ENCODE measurements around the gene COL8A1.

COL8A1 gene

DNA sequence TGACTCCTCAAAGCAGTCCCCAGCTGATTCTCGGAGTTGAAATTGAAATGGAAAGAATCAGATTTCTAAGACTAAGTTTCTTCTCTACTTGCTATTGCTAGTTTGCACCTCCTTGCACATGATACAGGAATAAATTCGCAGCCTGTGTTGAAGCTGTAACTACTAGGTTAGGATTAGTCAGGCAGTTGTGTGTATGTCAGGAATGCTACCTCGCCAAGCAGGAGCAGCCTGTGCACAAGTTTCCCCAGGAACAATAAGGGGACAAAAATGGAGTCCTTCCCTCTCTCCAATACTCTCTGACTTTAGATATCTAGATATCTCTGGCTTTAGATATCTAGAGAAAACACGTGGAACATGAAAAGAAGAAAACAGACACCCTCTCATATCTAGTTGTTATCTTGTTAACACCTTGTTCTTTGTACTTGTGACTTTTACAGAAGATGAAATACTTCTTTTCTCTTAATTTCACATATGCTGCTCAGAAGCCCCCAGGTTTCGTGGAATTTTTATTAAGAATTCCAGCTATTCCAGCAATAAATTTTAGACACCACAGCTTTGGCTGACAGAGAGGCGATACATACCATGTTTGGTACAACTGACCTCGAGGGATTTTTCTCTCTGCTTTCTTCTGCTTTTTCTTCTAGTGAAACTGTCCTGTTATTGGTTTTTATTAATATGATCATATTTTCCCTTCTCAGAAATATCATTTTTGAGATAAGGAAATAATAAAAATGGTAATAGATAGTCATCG, 123.2 kb downstream of the COL8A1 start:
- no peak for DNase-seq (ENCODE audit: low spot score)

DNA sequence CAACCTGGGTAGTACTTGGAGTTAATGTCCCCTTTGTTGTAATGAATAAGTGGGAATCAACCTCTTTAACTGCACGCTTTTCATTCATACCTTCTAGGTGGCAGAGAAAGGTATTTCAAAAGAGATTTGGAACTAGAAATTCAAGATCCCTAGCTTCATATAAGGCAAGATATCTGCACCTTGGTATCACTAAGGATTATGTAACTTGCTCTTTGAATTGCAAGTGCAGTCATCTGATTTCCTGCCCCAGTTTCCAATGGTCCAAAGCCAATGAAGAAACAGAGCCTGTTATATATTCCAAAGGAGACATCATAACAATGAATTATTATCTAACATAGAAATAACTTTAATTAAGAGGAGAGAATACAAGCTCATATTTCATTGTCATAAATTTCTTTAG, 124.5 kb downstream of the COL8A1 start:
- DNase-seq (ENCODE audit: low spot score) = no peak

DNA sequence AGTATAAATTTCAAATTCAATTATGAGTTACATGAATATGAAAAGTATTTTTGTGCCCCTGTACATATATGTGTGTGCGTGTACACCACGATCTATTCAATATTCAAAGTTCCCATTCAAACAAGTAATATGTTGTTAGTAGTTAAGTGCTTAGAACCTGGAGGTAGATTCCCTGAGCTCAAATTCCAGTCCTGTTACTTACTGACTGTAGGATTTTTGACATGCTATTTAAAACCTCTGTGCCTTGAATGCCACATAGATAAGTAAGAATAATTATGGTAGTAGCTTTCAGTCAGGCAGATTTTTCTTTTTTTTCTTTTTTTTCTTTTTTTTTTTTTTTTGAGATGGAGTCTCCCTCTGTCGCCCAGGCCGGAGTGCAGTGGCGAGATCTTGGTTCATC, 126.0 kb downstream of the COL8A1 start:
- DNase-seq (ENCODE audit: low spot score) = no peak

DNA sequence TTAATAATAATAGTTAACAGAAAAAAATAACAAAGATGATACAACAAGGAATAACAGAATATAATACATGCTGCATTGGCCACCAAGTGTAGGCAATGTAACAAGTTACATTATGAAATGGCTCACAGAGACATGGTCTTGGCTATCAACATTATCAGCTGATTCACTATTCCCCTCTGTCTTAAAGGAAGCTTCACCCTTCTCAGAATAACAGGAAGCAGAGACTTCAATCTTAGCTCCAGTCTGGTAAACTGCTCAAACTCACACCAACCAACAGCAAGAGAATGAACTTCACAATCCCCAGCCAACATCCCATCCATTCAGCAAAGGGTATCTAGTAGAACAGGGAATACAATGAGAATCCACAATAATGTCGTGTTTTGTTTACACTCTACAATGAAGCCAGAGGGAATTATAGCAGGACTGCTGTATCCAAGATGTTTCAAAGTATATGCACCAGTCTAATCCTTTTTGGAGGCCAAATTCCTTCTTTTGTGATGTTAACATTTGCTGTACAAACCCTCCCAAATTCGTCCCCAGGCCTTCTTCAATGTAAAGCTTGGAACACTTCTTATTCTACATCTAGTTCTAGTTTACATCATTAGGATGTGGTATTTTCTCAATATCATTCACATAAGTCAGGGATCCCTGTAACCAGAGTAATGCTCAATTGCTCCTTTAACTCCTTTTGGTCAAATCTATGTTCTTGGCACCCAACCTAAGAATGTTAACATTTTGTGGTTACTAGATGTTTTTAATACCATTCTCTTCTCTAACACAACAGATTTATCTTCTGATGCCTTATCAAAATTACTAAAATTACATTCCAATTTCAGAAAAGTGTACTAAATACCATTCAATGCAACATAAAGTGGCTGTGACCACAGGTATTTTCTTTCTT, 126.9 kb downstream of the COL8A1 start:
- no peak for DNase-seq (ENCODE audit: low spot score)

GRCh38 chr3:99767291-99767690, 128.9 kb downstream of the COL8A1 start:
- no peak for DNase-seq (ENCODE audit: low spot score)

DNA sequence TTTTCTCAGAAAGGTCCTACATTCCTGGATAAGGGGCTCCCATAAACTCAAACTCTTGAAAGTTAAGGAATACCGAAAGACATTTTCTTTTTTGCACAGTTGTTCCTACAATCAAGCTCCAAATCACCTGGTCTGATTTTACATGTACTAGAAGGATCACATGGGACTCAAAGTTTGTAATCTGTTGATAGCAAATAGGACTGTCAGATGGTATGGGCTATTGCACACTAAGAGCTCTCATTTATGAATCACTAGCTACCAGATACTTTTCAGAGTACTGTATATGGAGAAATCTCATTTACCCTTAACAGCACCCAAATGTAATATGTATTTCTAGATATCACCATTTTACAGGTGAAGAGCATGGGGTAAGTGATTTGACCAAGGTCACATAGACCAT, 129.7 kb downstream of the COL8A1 start:
- DNase-seq (ENCODE audit: low spot score) = no peak

- DNase-seq (ENCODE audit: low spot score) = no peak
These were observed 130.6 kb downstream of the COL8A1 start for GRCh38 chr3:99768808-99769501.

GRCh38 chr3:99772171-99772570, 133.8 kb downstream of the COL8A1 start:
- no peak for DNase-seq (ENCODE audit: low spot score)

DNA sequence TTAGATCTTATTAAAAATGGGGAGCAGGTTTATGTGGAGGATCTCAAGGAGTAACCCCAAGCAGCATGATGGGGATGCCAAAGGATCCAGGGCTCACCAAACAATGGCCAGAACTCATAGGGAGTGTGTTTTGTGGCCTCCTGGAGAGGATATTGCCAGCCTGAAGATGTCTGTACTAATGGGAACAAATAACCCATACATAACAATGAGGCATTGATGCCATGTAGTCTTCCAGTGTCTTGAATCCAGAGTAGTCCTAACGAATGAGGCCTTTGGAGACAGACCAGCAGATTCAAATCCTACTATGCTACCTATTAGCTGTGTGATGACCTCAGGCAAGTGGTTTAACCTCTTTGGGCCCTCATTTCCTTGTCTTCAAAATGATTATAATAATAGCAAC, 134.3 kb downstream of the COL8A1 start:
- no peak for DNase-seq (ENCODE audit: low spot score)

GRCh38 chr3:99774467-99774866, 136.1 kb downstream of the COL8A1 start:
- no peak for DNase-seq (ENCODE audit: low spot score)

DNA sequence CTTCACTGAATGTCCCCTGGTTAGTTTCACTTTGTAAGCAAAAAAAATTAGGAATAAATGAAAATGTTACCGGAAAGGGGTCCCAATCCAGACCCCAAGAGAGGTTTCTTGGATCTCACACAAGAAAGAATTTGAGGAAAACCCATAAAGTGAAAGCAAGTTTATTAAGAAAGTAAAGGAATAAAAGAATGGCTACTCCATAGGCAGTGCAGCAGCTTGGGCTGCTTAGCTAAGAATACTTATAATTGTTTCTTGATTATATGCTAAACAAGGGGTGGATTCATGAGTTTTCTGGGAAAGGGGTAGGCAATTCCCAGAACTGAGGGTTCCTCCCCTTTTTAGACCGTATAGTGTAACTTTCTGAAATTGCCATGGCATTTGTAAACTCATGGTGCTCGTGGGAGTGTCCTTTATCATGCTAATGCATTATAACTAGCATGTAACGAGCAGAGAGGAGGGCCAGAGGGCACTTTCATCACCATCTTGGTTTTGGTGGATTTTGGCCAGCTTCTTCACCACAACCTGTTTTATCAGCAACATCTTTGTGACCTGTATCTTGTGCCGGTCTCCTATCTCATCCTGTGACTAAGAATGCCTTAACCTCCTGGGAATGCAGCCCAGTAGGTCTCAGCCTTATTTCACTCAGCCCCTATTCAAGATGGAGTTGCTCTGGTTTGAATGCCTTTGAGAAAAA, 138.3 kb downstream of the COL8A1 start:
- DNase-seq (ENCODE audit: low spot score) = no peak

GRCh38 chr3:99777210-99777549, 138.8 kb downstream of the COL8A1 start:
- DNase-seq (ENCODE audit: low spot score) = no peak

GRCh38 chr3:99777708-99778107, 139.3 kb downstream of the COL8A1 start:
- no peak for DNase-seq (ENCODE audit: low spot score)

DNA sequence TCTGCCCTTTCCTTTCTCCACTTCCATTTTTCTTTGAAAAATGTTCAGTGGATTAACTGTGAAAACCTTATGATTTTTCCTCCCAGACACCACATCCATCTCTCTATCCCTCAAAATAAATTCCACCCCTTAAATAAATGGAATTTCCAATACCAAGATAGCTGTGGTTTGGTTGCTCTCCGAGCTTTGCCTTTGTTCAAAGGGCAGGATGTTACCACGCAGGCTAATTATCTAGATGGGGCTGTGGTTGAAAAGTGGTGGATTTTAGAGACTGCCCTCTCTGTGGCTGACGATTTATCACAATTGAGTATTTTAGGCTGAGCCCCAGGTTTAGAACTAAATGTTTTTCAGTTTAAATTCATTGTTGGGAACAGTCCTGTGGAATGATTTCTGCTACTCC, 142.4 kb downstream of the COL8A1 start:
- no peak for DNase-seq (ENCODE audit: low spot score)

DNA sequence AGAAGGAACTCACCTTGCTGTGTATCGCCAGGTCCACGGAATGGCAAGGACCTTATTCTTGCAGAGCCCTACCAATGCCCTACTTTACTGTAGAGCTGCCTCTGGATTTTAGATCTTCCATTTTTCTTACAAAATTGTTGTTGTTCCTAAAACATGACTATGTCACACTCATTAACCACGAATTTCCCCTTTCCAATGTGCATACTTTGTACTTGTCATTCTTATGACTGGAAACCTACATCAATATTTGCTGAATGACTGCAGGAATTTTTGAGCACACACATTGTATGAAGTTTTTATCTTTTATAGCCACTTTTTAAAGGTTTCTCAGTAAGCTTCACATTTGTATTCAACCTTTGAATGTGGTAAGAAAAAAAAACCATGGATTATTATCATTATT, 143.4 kb downstream of the COL8A1 start:
- DNase-seq (ENCODE audit: low spot score) = no peak

- DNase-seq (ENCODE audit: low spot score) = no peak
These were observed 144.7 kb downstream of the COL8A1 start for GRCh38 chr3:99783011-99783573.

GRCh38 chr3:99789011-99789721, 150.8 kb downstream of the COL8A1 start:
- DNase-seq (ENCODE audit: low spot score) = peak; percentile 26

DNA sequence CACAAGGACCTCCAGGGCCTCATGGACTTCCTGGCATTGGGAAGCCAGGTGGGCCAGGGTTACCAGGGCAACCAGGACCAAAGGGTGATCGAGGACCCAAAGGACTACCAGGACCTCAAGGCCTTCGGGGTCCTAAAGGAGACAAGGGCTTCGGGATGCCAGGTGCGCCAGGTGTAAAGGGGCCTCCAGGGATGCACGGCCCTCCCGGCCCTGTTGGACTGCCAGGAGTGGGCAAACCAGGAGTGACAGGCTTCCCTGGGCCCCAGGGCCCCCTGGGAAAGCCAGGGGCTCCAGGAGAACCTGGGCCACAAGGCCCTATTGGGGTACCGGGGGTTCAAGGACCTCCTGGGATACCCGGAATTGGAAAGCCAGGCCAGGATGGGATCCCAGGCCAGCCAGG, 156.1 kb downstream of the COL8A1 start:
- DNase-seq (ENCODE audit: low spot score) = no peak

DNA sequence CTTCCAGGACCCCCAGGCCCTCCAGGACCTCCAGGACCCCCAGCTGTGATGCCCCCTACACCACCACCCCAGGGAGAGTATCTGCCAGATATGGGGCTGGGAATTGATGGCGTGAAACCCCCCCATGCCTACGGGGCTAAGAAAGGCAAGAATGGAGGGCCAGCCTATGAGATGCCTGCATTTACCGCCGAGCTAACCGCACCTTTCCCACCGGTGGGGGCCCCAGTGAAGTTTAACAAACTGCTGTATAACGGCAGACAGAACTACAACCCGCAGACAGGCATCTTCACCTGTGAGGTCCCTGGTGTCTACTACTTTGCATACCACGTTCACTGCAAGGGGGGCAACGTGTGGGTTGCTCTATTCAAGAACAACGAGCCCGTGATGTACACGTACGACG, 157.2 kb downstream of the COL8A1 start:
- DNase-seq (ENCODE audit: low spot score) = no peak

- no peak for DNase-seq (ENCODE audit: low spot score)
These were observed 161.0 kb downstream of the COL8A1 start for GRCh38 chr3:99799422-99799821.

GRCh38 chr3:99803297-99803696, 164.9 kb downstream of the COL8A1 start:
- no peak for DNase-seq (ENCODE audit: low spot score)
